ENCODE measurements around the gene GJB4. TPM values are rescaled to one million over a fixed set of nuclear protein-coding genes. Genes with fewer than 3 reads are reported as not detected.
A peak's percentile ranks its signal among the peaks of the same experiment; 100 is the strongest.

GJB4 gene
- total and polyA plus RNA-seq, 12 donors = not detected

- Histone ChIP-seq H3K4me1 (peaks cover 0 to 19% (median 16%) of the 10 kb centered on the region in 9 donors), H3K4me3 (peak overlapping the region in 6 of 10 donors; percentile 16 to 43 (median 22)), H3K36me3 (no peaks in the 10 kb centered on the region), H3K27ac (no peak overlapping the region), H3K27me3 (peaks cover 18 to 62% (median 49%) of the 10 kb centered on the region in 7 donors), H3K9me3 (no peaks in the 10 kb centered on the region)
- TF ChIP-seq CTCF (IDR thresholded peaks at IDR 0.05) = no peak
- 6 to 9% methylated on average over 18 of the region's 18 CpGs for WGBS, 2 donors
- ATAC-seq = no peak
- DNase-seq = no peak
- intact Hi-C loops (cut with DNase I) = no loop called here
These were observed 22.4 kb downstream of the GJB4 start for GRCh38 chr1:34781844-34782391.

- 89 to 92% methylated on average over 28 of the region's 28 CpGs for WGBS, 2 donors
- no peak for ATAC-seq
- intact Hi-C loops (cut with DNase I) = loop anchor here in 5 of 10 donors (5.0 kb wide), 4 partner anchors 68 to 203 kb away; partner anchors contain the start of gene TMEM35B (in 1 of the 5)
These were observed 25.2 kb downstream of the GJB4 start for GRCh38 chr1:34784751-34785221.

GRCh38 chr1:34785231-34785874, 25.8 kb downstream of the GJB4 start:
- TF ChIP-seq CTCF (IDR thresholded peaks at IDR 0.05) = no peak
- no peaks in the 10 kb centered on the region for H3K9me3 ChIP-seq
- intact Hi-C loops (cut with DNase I) = loop anchor here in 5 of 10 donors (5.0 kb wide), 4 partner anchors 67 to 202 kb away; partner anchors contain the start of gene TMEM35B (in 1 of the 5)
- DNase-seq = no peak
- 84 to 87% methylated on average over 22 of the region's 22 CpGs for WGBS, 2 donors
- H3K4me3 ChIP-seq = no peak overlapping the region
- H3K4me1 ChIP-seq = peaks cover 8 to 40% (median 25%) of the 10 kb centered on the region in 9 donors
- H3K27ac ChIP-seq = no peak overlapping the region
- ATAC-seq = no peak
- peaks cover 18 to 33% (median 27%) of the 10 kb centered on the region in 7 donors for H3K27me3 ChIP-seq
- H3K36me3 ChIP-seq = no peaks in the 10 kb centered on the region

More at GRCh38 chr1:34784751-34785221, 25.2 kb downstream of the GJB4 start:
- peaks cover 18 to 39% (median 32%) of the 10 kb centered on the region in 7 donors for H3K27me3 ChIP-seq
- peaks cover 6 to 39% (median 25%) of the 10 kb centered on the region in 9 donors for H3K4me1 ChIP-seq
- no peak for DNase-seq
- H3K9me3 ChIP-seq = no peaks in the 10 kb centered on the region
- H3K4me3 ChIP-seq = no peak overlapping the region
- no peak for TF ChIP-seq CTCF (IDR thresholded peaks at IDR 0.05)
- H3K27ac ChIP-seq = no peak overlapping the region
- H3K36me3 ChIP-seq = no peaks in the 10 kb centered on the region

GRCh38 chr1:34785875-34786470, 26.4 kb downstream of the GJB4 start:
- WGBS, 2 donors = 68 to 72% methylated on average over 4 of the region's 4 CpGs
- peaks cover 8 to 43% (median 23%) of the 10 kb centered on the region in 9 donors for H3K4me1 ChIP-seq
- intact Hi-C loops (cut with DNase I) = loop anchor here (1.0 to 5.0 kb wide), 8 partner anchors 65 to 201 kb away; partner anchors contain the start of gene TMEM35B (in 1 of the 10)

More at GRCh38 chr1:34785875-34786470, 26.4 kb downstream of the GJB4 start:
- DNase-seq (no peak), ATAC-seq (peak in 1 of 8 donors; percentile 1)
- no peak for TF ChIP-seq CTCF (IDR thresholded peaks at IDR 0.05)
- Histone ChIP-seq H3K27ac (no peak overlapping the region), H3K4me3 (no peak overlapping the region), H3K9me3 (no peaks in the 10 kb centered on the region), H3K36me3 (no peaks in the 10 kb centered on the region), H3K27me3 (peaks cover 17 to 27% (median 21%) of the 10 kb centered on the region in 7 donors)

Data from heart right ventricle (tissue), 16 donors.